ENCODE measurements around the gene ACOD1. TPM values are rescaled to one million over a fixed set of nuclear protein-coding genes. Genes with fewer than 3 reads are reported as not detected.
"Not testable (repeated sequence)": the region's sequence is repeated elsewhere in the genome, so short reads cannot be mapped to it uniquely, and the experiment has no call there.

ACOD1 gene
- not detected for total RNA-seq

DNA sequence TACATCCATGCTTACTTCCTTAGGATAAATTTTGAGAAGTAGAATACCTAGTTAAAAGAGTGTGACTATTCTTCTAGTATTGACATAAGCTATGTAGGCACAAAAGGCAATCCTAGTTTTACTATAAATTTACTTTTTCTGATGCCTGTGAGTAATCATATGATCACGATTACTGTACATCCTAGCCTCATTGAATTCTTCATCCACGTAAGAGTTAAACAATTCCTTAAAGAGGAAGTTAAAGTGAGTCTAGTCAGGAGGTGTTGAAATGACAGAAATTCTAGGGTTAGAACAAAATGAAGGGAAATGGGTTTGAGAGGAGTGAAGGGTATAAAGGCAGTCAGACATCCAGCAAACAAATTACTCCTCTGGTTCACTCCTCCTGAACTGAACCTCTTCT is at the start of gene ACOD1:
ACOD1 (plus strand) TSS at position 363 of the 400 bp plus-strand sequence. CDS start 48 bp downstream, outside the sequence.
- Histone ChIP-seq H3K9me3 (no peaks in the 10 kb centered on the region), H3K27ac (no peak within 1 kb of the TSS), H3K4me3 (no peak within 1 kb of the TSS), H3K27me3 (replicated peaks; ENCODE audit: insufficient read depth) (no peaks in the 10 kb centered on the region), H3K36me3 (no peaks in the 10 kb centered on the region), H3K4me1 (ENCODE audit: control insufficient read depth in 1 of 2, low read depth in 2 of 2) (no peaks in the 10 kb centered on the region)
- TF ChIP-seq, protein P1, sequence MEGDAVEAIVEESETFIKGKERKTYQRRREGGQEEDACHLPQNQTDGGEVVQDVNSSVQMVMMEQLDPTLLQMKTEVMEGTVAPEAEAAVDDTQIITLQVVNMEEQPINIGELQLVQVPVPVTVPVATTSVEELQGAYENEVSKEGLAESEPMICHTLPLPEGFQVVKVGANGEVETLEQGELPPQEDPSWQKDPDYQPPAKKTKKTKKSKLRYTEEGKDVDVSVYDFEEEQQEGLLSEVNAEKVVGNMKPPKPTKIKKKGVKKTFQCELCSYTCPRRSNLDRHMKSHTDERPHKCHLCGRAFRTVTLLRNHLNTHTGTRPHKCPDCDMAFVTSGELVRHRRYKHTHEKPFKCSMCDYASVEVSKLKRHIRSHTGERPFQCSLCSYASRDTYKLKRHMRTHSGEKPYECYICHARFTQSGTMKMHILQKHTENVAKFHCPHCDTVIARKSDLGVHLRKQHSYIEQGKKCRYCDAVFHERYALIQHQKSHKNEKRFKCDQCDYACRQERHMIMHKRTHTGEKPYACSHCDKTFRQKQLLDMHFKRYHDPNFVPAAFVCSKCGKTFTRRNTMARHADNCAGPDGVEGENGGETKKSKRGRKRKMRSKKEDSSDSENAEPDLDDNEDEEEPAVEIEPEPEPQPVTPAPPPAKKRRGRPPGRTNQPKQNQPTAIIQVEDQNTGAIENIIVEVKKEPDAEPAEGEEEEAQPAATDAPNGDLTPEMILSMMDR (IDR thresholded peaks at IDR 0.05), result no peak
- ATAC-seq (ENCODE audit: insufficient number of reproducible peaks, low FRiP score, low read depth) (no peak), DNase-seq (ENCODE audit: low spot score) (no peak)

DNA sequence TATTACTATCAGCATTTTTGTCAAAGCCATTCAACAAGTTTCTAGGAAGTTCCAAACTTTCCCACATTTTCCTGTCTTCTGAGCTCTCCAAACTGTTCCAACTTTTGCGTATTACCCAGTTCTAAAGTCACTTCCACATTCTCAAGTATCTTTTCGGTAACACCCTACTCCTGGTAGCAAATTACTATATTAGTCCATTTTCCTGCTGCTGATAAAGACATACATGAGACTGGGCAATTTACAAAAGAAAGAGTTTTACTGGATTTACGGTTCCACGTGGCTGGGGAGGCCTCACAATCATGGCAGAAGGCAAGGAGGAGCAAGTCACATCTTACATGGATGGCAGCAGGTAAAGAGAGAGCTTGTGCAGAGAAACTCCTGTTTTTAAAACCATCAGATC is 49.2 kb upstream of the ACOD1 start:
- H3K27me3 ChIP-seq (replicated peaks; ENCODE audit: insufficient read depth); DNase-seq (ENCODE audit: low spot score); H3K36me3 ChIP-seq; H3K4me1 ChIP-seq (ENCODE audit: control insufficient read depth in 1 of 2, low read depth in 2 of 2); ATAC-seq (ENCODE audit: insufficient number of reproducible peaks, low FRiP score, low read depth); H3K9me3 ChIP-seq; H3K27ac ChIP-seq; H3K4me3 ChIP-seq: not testable (repeated sequence)

DNA sequence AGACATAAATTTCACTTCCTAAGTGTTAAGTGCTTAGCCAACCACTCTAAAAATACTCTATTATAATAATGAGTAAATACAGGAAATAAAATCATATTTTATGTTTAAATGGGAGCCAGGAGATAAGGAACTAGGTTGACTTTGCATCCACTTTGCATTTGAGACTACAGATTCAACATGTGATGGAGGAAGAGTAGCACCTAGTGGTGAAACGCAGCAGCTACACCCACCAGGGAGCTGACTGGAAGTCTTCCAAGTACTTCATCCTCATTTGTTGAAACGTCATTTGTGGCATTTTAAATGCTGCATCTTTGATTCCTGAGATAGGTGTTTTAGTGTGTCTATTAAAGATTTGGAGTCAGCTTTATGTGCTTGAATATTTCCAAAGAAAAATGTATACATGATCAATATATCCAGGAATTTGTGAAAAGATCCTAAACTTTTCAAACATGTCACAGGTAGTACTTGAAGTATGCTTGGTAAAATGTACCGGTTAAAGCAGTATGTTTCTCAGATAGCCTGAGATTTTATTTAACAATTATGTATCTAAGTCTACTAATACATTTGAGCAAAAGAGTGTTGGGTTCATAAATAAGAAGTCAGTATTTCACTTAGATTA is 44.7 kb upstream of the ACOD1 start:
- no peak overlapping the region for H3K27ac ChIP-seq
- ATAC-seq (ENCODE audit: insufficient number of reproducible peaks, low FRiP score, low read depth) (no peak), DNase-seq (ENCODE audit: low spot score) (no peak)
- no peaks in the 10 kb centered on the region for H3K4me1 ChIP-seq (ENCODE audit: control insufficient read depth in 1 of 2, low read depth in 2 of 2)
- TF ChIP-seq, protein P1 (IDR thresholded peaks at IDR 0.05), result peak; percentile 98
- no peaks in the 10 kb centered on the region for H3K36me3 ChIP-seq
- no peaks in the 10 kb centered on the region for H3K27me3 ChIP-seq (replicated peaks; ENCODE audit: insufficient read depth)
- H3K4me3 ChIP-seq, result no peak overlapping the region
- peaks cover 3% of the 10 kb centered on the region for H3K9me3 ChIP-seq

DNA sequence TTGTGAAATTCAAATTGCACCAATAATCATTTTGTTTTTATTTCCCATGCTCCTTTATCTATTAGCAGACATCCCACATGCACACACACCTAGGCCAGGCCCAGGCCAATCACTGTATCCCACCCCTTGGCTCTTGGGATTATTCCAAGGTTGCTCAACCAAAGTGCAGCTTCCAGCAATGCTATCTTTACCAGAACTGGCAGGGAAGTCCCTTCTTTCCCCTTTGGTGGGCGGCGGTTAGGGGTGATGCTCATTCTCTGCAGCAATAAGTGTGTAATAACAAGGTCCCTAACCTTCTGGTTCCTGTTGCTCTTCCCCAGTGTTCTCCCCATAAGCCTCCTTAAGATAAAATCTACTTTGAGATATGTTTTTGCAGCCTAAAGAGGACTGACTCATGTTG is 43.8 kb upstream of the ACOD1 start:
- DNase-seq (ENCODE audit: low spot score), result no peak
- Histone ChIP-seq H3K4me3 (no peak overlapping the region), H3K36me3 (no peaks in the 10 kb centered on the region), H3K27me3 (replicated peaks; ENCODE audit: insufficient read depth) (no peaks in the 10 kb centered on the region), H3K9me3 (no peaks in the 10 kb centered on the region), H3K4me1 (ENCODE audit: control insufficient read depth in 1 of 2, low read depth in 2 of 2) (no peaks in the 10 kb centered on the region), H3K27ac (no peak overlapping the region)
- no peak for ATAC-seq (ENCODE audit: insufficient number of reproducible peaks, low FRiP score, low read depth)
- TF ChIP-seq, protein P1 (IDR thresholded peaks at IDR 0.05), result no peak

DNA sequence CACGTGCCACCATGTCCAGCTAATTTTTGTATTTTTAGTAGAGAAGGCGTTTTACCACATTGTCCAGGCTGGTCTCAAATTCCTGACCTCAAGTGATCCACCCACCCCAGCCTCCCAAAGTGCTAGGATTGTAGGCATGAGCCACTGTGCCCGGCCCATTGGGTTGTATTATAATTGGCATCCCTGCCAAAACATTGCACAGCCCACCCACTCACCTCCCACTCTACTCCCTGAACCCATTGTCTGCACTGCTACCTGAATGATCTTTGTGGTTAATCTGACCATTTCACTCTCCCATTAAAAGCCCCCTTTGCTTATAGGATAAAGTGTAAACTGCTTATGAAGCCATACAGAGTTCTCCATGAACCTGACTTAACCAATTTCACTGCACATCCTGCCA is 35.8 kb upstream of the ACOD1 start:
- DNase-seq (ENCODE audit: low spot score), result no peak
- ATAC-seq (ENCODE audit: insufficient number of reproducible peaks, low FRiP score, low read depth), result no peak
- no peak overlapping the region for H3K4me3 ChIP-seq
- H3K27ac ChIP-seq, result no peak overlapping the region
- TF ChIP-seq, protein P1 (IDR thresholded peaks at IDR 0.05), result no peak
- no peaks in the 10 kb centered on the region for H3K27me3 ChIP-seq (replicated peaks; ENCODE audit: insufficient read depth)
- no peaks in the 10 kb centered on the region for H3K9me3 ChIP-seq
- H3K36me3 ChIP-seq, result no peaks in the 10 kb centered on the region
- peaks cover 6 to 9% of the 10 kb centered on the region in 2 donors for H3K4me1 ChIP-seq (ENCODE audit: control insufficient read depth in 1 of 2, low read depth in 2 of 2)

DNA sequence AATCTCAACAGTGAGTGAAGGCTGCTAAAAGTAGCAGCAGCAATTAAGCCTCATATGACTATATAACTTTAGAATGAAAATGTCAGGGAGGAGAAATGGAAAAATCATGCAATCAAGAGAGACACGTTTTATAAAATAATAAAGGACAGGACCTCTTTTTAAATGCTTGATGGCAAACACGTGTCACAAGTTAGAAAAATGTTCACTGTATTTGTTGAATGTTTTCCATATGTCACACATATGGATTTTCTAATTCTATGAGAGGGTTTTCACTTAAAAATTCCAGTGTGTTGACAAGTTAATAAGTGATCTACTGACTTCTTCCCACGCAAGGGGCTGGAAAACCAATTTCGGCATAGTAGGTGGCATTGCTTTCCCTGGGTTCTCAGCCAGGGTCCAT is 34.4 kb upstream of the ACOD1 start:
- DNase-seq (ENCODE audit: low spot score) (no peak), ATAC-seq (ENCODE audit: insufficient number of reproducible peaks, low FRiP score, low read depth) (no peak)
- Histone ChIP-seq H3K4me1 (ENCODE audit: control insufficient read depth in 1 of 2, low read depth in 2 of 2) (peaks cover 11 to 20% of the 10 kb centered on the region in 2 donors), H3K27ac (no peak overlapping the region), H3K4me3 (no peak overlapping the region), H3K36me3 (no peaks in the 10 kb centered on the region), H3K9me3 (no peaks in the 10 kb centered on the region), H3K27me3 (replicated peaks; ENCODE audit: insufficient read depth) (no peaks in the 10 kb centered on the region)
- TF ChIP-seq, protein P1 (IDR thresholded peaks at IDR 0.05), result no peak
